BLaER1 treated with 17β-estradiol and CSF1 and Interleukin-3, amounts not matched to agents 10 nM and 100 nM (cell line): ENCODE measurements around the gene PCYT2.

ENCODE experiments used
- H3K27ac ChIP-seq, 11 experiments: shearing (Covaris generic); formaldehyde crosslinking; 2 replicates each; pipeline ENCODE4 v1.8.1; 2022
- H3K27me3 ChIP-seq, 11 experiments: shearing (Covaris generic); formaldehyde crosslinking; 2 replicates each; pipeline ENCODE4 v1.8.1; 2022
- H3K36me3 ChIP-seq, 11 experiments: shearing (Covaris generic); formaldehyde crosslinking; 2 replicates each; pipeline ENCODE4 v1.8.1; 2022
- H3K4me1 ChIP-seq, 10 experiments: shearing (Covaris generic); formaldehyde crosslinking; 2 replicates each; pipeline ENCODE4 v1.8.1; 2022
- H3K4me2 ChIP-seq, 11 experiments: shearing (Covaris generic); formaldehyde crosslinking; 2 replicates each; pipeline ENCODE4 v1.8.1; 2022
- H3K4me3 ChIP-seq, 10 experiments: shearing (Covaris generic); formaldehyde crosslinking; 2 replicates each; pipeline ENCODE4 v1.8.1; 2022
- H3K9ac ChIP-seq, 11 experiments: shearing (Covaris generic); formaldehyde crosslinking; 2 replicates each; pipeline ENCODE4 v1.8.1; 2022
- H3K9me3 ChIP-seq, 11 experiments: shearing (Covaris generic); formaldehyde crosslinking; replicated peaks in 1 of 11; 2 replicates each; pipeline ENCODE4 v1.8.1; 2022
- H4K20me1 ChIP-seq, 11 experiments: shearing (Covaris generic); formaldehyde crosslinking; 2 replicates each; pipeline ENCODE4 v1.8.1; 2022
- Cebpa-rat ChIP-seq, 11 experiments: shearing (Covaris generic); IDR thresholded peaks; 2 replicates each; pipeline ENCODE4 v1.8.1; 2022

Gene PCYT2

DNA sequence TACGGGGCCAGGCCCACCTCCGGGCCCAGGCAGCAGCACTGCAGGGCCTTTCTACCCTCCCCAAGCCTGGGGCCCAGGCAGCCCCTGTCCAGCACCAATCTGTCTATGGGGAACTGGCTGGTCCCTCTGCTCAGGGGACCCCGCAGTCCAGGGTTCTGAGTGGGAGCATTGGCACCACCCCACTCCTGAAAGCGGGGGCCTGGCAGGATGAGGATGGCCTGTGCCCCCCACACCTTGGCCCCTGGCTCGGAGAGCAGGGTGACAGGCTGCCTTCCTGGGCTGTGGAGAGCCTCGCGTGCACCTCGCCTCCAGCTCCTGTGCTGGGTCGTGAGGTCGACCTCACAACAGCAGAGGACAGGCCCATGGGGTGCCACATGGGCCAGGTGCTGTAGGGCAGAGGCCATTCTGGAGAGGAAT is 7.8 kb downstream of the PCYT2 start:
- Histone ChIP-seq H3K4me3 (no peak overlapping the region), H3K4me1 (peaks cover 19 to 49% (median 32%) of the 10 kb centered on the region in 10 experiments; a peak in 19 of 20 replicates), H3K9ac (no peak overlapping the region), H3K4me2 (0 out of 22 replicates have a peak overlapping the region, but pooled peaks of 1 of the 11 experiments have one; percentile 62), H3K36me3 (peaks cover 53 to 88% (median 71%) of the 10 kb centered on the region in 11 experiments), H3K27me3 (peaks cover 40 to 52% (median 47%) of the 10 kb centered on the region in 11 experiments), H3K27ac (no peak overlapping the region), H4K20me1 (peaks cover 23 to 100% (median 89%) of the 10 kb centered on the region in 11 experiments; a peak in 21 of 22 replicates), H3K9me3 (no peaks in the 10 kb centered on the region)
- TF ChIP-seq Cebpa-rat (IDR thresholded peaks at IDR 0.05) = no peak

DNA sequence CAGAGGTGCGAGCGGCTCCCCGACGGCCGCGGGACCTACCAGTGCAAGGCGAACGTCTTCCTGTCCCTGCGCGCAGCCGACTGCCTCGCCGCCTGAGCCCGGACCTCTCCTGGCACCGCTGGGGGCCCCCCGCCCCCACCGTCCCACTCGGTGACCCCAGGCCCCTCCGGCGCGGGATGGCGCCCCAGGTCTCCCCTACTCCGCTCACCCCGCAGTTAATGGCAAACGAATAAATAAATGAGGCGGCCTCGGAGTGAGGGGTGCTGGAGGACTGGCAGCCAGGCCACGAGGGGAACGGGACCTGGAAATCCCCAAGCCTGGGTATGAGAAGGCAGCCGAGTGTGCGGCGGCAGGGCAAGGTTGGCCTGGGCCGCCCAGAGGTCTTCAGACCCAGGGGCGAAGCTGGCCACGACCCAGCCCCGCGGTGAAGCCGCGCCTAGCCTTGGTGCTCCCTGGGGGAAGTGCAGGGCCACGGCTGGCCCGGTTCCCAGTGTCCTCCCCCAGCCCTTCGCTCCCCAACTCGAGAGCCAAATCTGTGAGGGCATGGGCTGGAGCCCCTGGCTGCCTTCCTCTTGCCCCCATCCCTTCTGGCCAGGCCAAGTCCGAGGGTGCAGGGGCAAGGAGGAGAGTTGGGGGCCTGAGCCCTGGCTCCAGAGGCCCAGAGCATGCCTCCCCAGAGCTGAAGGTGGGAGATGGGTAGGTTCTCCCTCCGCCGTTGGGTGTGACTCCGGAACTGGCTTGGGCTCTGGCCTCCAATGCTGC is 8.4 kb downstream of the PCYT2 start:
- Histone ChIP-seq H3K9ac (peak overlapping the region in 1 of 11 experiments; percentile 20; a peak in 1 of 22 replicates), H3K4me2 (peak overlapping the region in 8 of 11 experiments; percentile 4 to 67 (median 58); a peak in 13 of 22 replicates), H3K9me3 (no peaks in the 10 kb centered on the region), H3K27ac (no peak overlapping the region), H3K4me3 (peak overlapping the region in 2 of 10 experiments; percentile 16 to 34; a peak in 2 of 20 replicates), H4K20me1 (peaks cover 23 to 100% (median 89%) of the 10 kb centered on the region in 11 experiments; a peak in 21 of 22 replicates), H3K36me3 (peaks cover 58 to 88% (median 71%) of the 10 kb centered on the region in 11 experiments), H3K27me3 (peaks cover 40 to 52% (median 47%) of the 10 kb centered on the region in 11 experiments), H3K4me1 (peaks cover 19 to 47% (median 30%) of the 10 kb centered on the region in 10 experiments; a peak in 19 of 20 replicates)
- TF ChIP-seq Cebpa-rat (IDR thresholded peaks at IDR 0.05) = no peak

DNA sequence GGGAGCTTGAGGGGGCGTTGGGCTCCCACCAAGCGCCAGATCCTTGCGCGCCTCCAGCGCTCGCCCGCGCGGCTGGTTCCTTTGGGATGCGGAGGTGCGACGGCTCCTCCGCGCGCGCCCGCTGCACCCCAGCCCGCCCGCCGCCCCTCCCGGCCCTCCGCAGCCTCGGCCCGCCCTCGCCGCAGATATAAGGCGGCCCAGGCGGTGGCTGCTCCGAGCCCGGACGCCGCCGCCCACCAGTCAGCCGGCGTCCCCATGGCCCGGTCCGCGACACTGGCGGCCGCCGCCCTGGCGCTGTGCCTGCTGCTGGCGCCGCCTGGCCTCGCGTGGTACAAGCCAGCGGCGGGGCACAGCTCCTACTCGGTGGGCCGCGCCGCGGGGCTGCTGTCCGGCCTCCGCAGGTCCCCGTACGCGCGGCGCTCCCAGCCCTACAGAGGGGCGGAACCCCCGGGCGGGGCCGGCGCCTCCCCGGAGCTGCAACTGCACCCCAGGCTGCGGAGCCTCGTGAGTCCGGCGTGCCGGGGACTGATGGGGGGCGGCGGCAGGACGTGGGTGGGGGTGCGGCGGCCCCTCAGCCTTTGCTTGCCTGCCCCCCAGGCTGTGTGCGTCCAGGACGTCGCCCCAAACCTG is 9.1 kb downstream of the PCYT2 start, which contains the start of gene NPB:
TSS of gene NPB (plus strand) at position 216 of the 630 bp plus-strand sequence. CDS start at position 256, 40 bp downstream.
- peak within 1 kb of the TSS in 4 of 10 experiments; percentile 12 to 47 (median 25); a peak in 3 of 20 replicates for H3K4me3 ChIP-seq
- no peak within 1 kb of the TSS for H3K27ac ChIP-seq
- H3K4me1 ChIP-seq = peaks cover 17 to 40% (median 28%) of the 10 kb centered on the region in 10 experiments; a peak in 19 of 20 replicates
- H4K20me1 ChIP-seq = peaks cover 23 to 100% (median 89%) of the 10 kb centered on the region in 11 experiments; a peak in 21 of 22 replicates
- no peaks in the 10 kb centered on the region for H3K9me3 ChIP-seq
- peak within 1 kb of the TSS in 9 of 11 experiments; percentile 4 to 67 (median 55); a peak in 13 of 22 replicates for H3K4me2 ChIP-seq
- no peak for TF ChIP-seq Cebpa-rat (IDR thresholded peaks at IDR 0.05)
- H3K27me3 ChIP-seq = peaks cover 40 to 52% (median 47%) of the 10 kb centered on the region in 11 experiments
- peak within 1 kb of the TSS in 1 of 11 experiments; percentile 20; a peak in 1 of 22 replicates for H3K9ac ChIP-seq
- peaks cover 58 to 88% (median 72%) of the 10 kb centered on the region in 11 experiments for H3K36me3 ChIP-seq

DNA sequence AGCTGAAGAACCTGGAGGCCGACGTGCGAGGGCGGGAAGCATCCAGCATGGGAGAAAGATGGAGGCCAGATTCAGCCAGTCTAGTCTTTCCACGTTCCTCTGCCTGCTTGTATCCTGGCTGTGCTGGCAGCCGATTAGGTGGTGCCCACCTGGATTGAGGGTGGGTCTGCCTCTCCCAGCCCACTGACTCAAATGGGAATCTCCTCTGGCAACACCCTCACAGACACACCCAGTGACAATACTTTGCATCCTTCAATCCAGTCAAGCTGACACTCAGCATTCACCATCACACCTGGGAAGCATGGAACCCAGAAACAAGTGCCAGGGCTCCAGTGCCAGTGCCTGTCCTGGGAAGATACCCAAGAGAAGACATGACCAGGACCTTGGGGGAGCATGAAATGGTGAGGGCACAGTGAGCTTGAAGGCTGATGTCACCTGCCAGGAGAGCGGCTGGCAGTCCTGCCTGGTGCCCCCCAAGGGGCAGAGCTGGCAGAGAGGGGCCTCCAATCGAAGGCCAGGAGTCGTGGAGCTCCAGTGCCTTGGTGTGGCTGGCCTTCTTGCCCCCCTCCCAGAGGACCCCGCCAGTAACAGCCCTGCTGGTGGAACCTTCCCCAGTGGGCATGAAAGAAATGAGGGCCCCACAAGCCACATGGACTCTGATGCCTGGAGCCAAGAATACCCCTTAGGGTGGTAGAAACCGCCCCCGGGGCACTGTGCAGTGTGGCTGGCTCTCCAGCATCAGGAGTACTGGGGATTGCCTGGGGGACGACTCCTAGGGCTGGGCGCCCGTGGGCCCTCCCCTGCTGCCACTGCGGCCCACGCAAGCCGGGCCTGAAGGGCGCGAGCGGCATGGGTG is 9.8 kb downstream of the PCYT2 start:
- H3K4me3 ChIP-seq = peak overlapping the region in 1 of 10 experiments; percentile 11; a peak in 1 of 20 replicates
- peaks cover 23 to 96% (median 88%) of the 10 kb centered on the region in 11 experiments; a peak in 21 of 22 replicates for H4K20me1 ChIP-seq
- no peak overlapping the region for H3K27ac ChIP-seq
- peaks cover 40 to 52% (median 47%) of the 10 kb centered on the region in 11 experiments for H3K27me3 ChIP-seq
- peak overlapping the region in 2 of 11 experiments; percentile 67; a peak in 4 of 22 replicates for H3K4me2 ChIP-seq
- no peak overlapping the region for H3K9ac ChIP-seq
- TF ChIP-seq Cebpa-rat (IDR thresholded peaks at IDR 0.05) = no peak
- H3K36me3 ChIP-seq = peaks cover 59 to 88% (median 73%) of the 10 kb centered on the region in 11 experiments
- H3K9me3 ChIP-seq = no peaks in the 10 kb centered on the region
- peaks cover 16 to 37% (median 28%) of the 10 kb centered on the region in 10 experiments; a peak in 19 of 20 replicates for H3K4me1 ChIP-seq

DNA sequence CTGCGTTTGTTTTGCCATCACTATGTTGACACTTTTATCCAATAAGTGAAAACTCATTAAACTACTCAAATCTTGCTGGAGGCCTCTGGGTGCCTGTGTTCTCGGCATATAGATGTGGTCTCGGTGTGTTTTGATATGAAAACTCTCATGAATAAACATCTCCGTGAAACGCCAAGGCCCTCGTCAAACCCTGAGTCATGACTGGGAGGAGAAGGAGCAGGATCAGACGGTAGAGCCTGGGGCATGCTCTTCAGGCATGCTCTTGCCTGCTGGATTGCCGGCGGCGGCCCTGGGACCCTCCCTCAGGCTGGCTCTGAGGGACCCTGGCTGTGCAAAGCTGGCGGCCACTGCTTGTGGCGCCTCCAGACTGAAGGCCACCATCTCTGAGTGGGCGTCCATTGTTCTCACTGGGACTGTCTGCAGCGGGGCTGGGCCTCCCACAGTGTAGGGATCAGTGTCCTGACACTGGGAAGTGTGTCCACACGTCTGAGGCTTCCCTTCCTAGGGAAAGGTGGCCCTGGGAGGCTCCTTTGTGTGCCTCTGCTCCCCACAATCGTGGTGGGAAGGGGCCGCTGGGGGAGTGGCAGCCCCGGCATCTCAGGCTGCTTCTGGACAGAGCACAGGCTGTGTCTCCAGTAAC is 10.9 kb downstream of the PCYT2 start:
- H4K20me1 ChIP-seq = peaks cover 23 to 85% (median 78%) of the 10 kb centered on the region in 11 experiments; a peak in 21 of 22 replicates
- peaks cover 62 to 88% (median 77%) of the 10 kb centered on the region in 11 experiments for H3K36me3 ChIP-seq
- no peak overlapping the region for H3K27ac ChIP-seq
- no peak for TF ChIP-seq Cebpa-rat (IDR thresholded peaks at IDR 0.05)
- H3K4me2 ChIP-seq = no peak overlapping the region
- peaks cover 13 to 30% (median 24%) of the 10 kb centered on the region in 10 experiments; a peak in 19 of 20 replicates for H3K4me1 ChIP-seq
- H3K9ac ChIP-seq = no peak overlapping the region
- no peak overlapping the region for H3K4me3 ChIP-seq
- H3K27me3 ChIP-seq = peaks cover 40 to 52% (median 47%) of the 10 kb centered on the region in 11 experiments
- no peaks in the 10 kb centered on the region for H3K9me3 ChIP-seq

DNA sequence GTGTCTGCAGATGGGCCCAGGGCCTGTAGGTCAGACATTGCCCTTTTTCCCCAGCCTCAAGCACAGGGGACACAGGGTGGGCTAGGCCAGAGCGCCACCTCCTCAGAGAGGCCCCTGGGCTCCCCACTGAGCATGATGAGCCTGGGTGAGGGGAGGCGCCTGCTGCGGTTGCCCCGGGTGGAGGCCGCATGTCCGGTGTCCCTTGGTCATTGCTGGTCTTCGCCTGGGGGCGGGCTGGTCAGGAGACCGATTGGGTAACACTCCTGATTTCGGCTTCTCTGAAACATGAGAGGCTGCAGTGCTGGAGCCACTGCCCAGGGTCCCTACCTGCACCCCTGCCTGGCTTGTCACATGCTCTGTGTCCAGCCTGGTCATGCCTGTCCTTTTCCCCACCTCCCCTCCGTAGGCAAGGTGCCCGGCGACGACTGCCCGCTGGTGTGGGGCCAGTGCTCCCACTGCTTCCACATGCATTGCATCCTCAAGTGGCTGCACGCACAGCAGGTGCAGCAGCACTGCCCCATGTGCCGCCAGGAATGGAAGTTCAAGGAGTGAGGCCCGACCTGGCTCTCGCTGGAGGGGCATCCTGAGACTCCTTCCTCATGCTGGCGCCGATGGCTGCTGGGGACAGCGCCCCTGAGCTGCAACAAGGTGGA is 11.6 kb downstream of the PCYT2 start:
- Histone ChIP-seq H3K9ac (no peak overlapping the region), H3K9me3 (no peaks in the 10 kb centered on the region), H3K27ac (no peak overlapping the region), H3K4me1 (peaks cover 7 to 24% (median 18%) of the 10 kb centered on the region in 10 experiments; a peak in 18 of 20 replicates), H4K20me1 (peaks cover 23 to 82% (median 71%) of the 10 kb centered on the region in 11 experiments; a peak in 21 of 22 replicates), H3K27me3 (peaks cover 40 to 52% (median 47%) of the 10 kb centered on the region in 11 experiments), H3K4me3 (no peak overlapping the region), H3K4me2 (no peak overlapping the region), H3K36me3 (peaks cover 68 to 89% (median 82%) of the 10 kb centered on the region in 11 experiments)
- no peak for TF ChIP-seq Cebpa-rat (IDR thresholded peaks at IDR 0.05)

DNA sequence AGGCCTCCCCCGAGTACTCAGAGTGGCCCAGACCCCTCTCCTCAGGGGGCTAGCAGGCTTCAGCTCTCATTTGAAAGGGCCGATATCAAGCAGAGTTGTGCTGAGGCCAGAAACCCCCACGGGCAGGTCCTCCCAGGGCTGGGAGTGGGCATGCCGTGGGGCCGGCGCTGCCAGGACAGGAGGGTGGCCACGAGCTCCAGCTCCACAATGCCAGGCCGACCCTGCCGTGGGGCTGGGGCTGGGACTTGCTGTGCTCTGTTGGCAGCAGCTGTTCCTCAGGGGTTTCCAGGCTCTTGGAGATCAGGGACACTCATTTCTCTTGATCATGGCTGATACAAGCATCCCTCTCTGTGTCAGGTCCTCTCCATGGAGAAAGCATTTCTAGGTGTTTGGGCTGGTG is 12.3 kb downstream of the PCYT2 start:
- H3K27me3 ChIP-seq = peaks cover 37 to 46% (median 40%) of the 10 kb centered on the region in 11 experiments
- peak overlapping the region in 2 of 11 experiments; percentile 24 to 36; a peak in 2 of 22 replicates for H3K9ac ChIP-seq
- no peaks in the 10 kb centered on the region for H3K9me3 ChIP-seq
- TF ChIP-seq Cebpa-rat (IDR thresholded peaks at IDR 0.05) = no peak
- no peak overlapping the region for H3K4me2 ChIP-seq
- H3K4me1 ChIP-seq = peaks cover 8 to 27% (median 20%) of the 10 kb centered on the region in 10 experiments
- peaks cover 23 to 82% (median 68%) of the 10 kb centered on the region in 11 experiments; a peak in 21 of 22 replicates for H4K20me1 ChIP-seq
- no peak overlapping the region for H3K27ac ChIP-seq
- no peak overlapping the region for H3K4me3 ChIP-seq
- H3K36me3 ChIP-seq = peaks cover 68 to 88% (median 81%) of the 10 kb centered on the region in 11 experiments
